GM04503 (cell line): ENCODE measurements around the gene ASPHD2.
"Not testable (repeated sequence)": the region's sequence is repeated elsewhere in the genome, so short reads cannot be mapped to it uniquely, and the experiment has no call there.

Experiments
- DNase-seq: peaks from one replicate; pipeline ENCODE4 v3.0.0-alpha.2; 2012; ENCODE audit warnings: low read depth

The ASPHD2 gene

GRCh38 chr22:26428515-26429457, at the start of gene ASPHD2:
ASPHD2 (plus strand) TSS chr22:26429260; CDS start chr22:26433616, 4,356 bp downstream.
- no peak for DNase-seq

GRCh38 chr22:26380072-26380830, 48.8 kb upstream of the ASPHD2 start:
- DNase-seq: no peak

- no peak for DNase-seq
These were observed 46.3 kb upstream of the ASPHD2 start for GRCh38 chr22:26382782-26383181.

GRCh38 chr22:26383968-26384556, 45.0 kb upstream of the ASPHD2 start:
- DNase-seq: no peak

- DNase-seq: no peak
These were observed 43.9 kb upstream of the ASPHD2 start for GRCh38 chr22:26385164-26385563.

- no peak for DNase-seq
These were observed 39.9 kb upstream of the ASPHD2 start for GRCh38 chr22:26389125-26389524.

- DNase-seq: no peak
These were observed 38.0 kb upstream of the ASPHD2 start for GRCh38 chr22:26391091-26391490.

- DNase-seq: no peak
These were observed 37.4 kb upstream of the ASPHD2 start for GRCh38 chr22:26391623-26392022.

GRCh38 chr22:26393929-26394328, 35.1 kb upstream of the ASPHD2 start:
- DNase-seq: no peak

- DNase-seq: no peak
These were observed 34.3 kb upstream of the ASPHD2 start for GRCh38 chr22:26394777-26395176.

- no peak for DNase-seq
These were observed 33.1 kb upstream of the ASPHD2 start for GRCh38 chr22:26395926-26396325.

- DNase-seq: peak; percentile 49
These were observed 30.3 kb upstream of the ASPHD2 start for GRCh38 chr22:26398741-26399153.

- no peak for DNase-seq
These were observed 29.8 kb upstream of the ASPHD2 start for GRCh38 chr22:26399289-26399688.

- DNase-seq: no peak
These were observed 27.3 kb upstream of the ASPHD2 start for GRCh38 chr22:26401726-26402125.

GRCh38 chr22:26404851-26405421, 24.1 kb upstream of the ASPHD2 start:
- no peak for DNase-seq

GRCh38 chr22:26406118-26406517, 22.9 kb upstream of the ASPHD2 start:
- no peak for DNase-seq

GRCh38 chr22:26408562-26409220, 20.4 kb upstream of the ASPHD2 start:
- DNase-seq: not testable (repeated sequence)

- no peak for DNase-seq
These were observed 19.2 kb upstream of the ASPHD2 start for GRCh38 chr22:26409719-26410335.

- DNase-seq: no peak
These were observed 18.7 kb upstream of the ASPHD2 start for GRCh38 chr22:26410386-26410785.

- DNase-seq: no peak
These were observed 14.7 kb upstream of the ASPHD2 start for GRCh38 chr22:26414347-26414746.

GRCh38 chr22:26416256-26416655, 12.8 kb upstream of the ASPHD2 start:
- DNase-seq: no peak
